Mucosa of stomach (tissue), 1 donor: ENCODE results near the gene PYCARD.

ENCODE experiments used
- H3K27me3 ChIP-seq: one replicate; pipeline ENCODE4 v1.7.0; 2013; ENCODE audit warnings: mild to moderate bottlenecking, low read length; ENCODE audit not compliant: control insufficient read depth, insufficient read depth
- H3K36me3 ChIP-seq: one replicate; pipeline ENCODE4 v1.7.0; 2013; ENCODE audit warnings: low read length; ENCODE audit not compliant: control insufficient read depth, insufficient read depth
- H3K4me1 ChIP-seq: one replicate; pipeline ENCODE4 v1.7.0; 2013; ENCODE audit warnings: mild to moderate bottlenecking, low read length; ENCODE audit not compliant: control insufficient read depth, insufficient read depth
- H3K4me3 ChIP-seq: one replicate; pipeline ENCODE4 v1.7.0; 2013; ENCODE audit warnings: low read length
- H3K9ac ChIP-seq: one replicate; pipeline ENCODE4 v1.7.0; 2013; ENCODE audit warnings: mild to moderate bottlenecking, low read length, moderate library complexity
- H3K9me3 ChIP-seq: one replicate; pipeline ENCODE4 v1.7.0; 2013; ENCODE audit warnings: mild to moderate bottlenecking, low read length, moderate library complexity; ENCODE audit not compliant: control insufficient read depth
- donor health status: Pancreatic carcinoma.

The PYCARD gene

DNA sequence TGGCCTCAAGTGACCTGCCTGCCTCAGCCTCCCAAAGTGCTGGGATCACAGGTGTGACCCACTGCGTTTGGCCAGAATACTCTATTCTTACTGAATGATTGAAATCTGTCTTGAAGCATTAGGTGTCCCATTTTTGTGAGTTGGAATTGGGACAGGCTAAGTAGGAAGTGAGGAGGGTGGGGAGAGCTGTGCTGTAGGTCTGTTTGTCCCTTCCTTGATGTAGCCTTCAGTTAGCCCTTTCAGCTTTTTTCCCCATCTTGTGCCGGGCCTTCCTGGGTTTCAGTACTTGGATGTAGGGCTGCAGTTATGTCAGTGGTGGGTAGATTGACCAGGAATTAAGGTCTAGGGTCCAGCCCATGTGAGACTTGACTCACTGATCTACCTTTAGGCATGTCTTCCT, 8.7 kb downstream of the PYCARD start:
- peaks cover 18% of the 10 kb centered on the region for H3K36me3 ChIP-seq
- H3K4me3 ChIP-seq: no peak overlapping the region
- H3K27me3 ChIP-seq: no peaks in the 10 kb centered on the region
- no peak overlapping the region for H3K9ac ChIP-seq
- H3K4me1 ChIP-seq: no peaks in the 10 kb centered on the region
- no peaks in the 10 kb centered on the region for H3K9me3 ChIP-seq

DNA sequence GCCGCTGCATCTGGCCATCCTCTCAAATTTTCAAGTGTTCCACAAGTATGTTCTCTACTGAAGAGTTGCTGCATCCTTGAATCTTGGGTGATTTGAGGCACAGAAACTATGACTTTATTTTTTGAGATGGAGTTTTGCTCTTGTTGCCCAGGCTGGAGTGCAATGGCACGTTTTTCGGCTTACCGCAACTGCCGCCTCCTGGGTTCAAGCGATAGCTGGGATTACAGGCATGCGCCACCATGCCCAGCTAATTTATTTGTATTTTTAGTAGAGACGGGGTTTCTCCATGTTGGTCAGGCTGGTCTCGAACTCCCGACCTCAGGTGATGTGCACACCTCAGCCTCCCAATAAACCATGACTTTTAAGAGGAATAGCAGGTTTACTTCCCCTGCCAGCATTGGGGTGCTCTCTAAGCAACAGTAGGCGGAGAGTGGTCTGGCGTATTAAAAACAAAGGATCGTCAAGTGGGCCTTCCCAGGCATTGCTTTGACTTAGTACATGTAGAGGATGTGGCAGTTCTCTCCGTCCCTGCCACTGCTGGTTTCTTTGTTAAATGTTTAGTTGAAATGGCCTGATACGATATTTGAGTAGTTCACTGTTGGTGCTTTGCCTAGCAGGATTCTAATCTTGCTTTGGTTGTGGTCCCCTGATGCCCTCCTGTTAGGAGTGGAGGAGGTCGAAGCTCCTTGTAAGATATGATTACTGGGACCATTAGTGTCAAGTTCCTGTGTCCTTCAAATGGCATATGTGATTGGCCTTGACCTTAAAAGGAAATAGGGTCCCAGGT, 9.5 kb downstream of the PYCARD start:
- no peak overlapping the region for H3K9ac ChIP-seq
- peaks cover 18% of the 10 kb centered on the region for H3K36me3 ChIP-seq
- H3K27me3 ChIP-seq: no peaks in the 10 kb centered on the region
- H3K4me3 ChIP-seq: no peak overlapping the region
- no peaks in the 10 kb centered on the region for H3K9me3 ChIP-seq
- no peaks in the 10 kb centered on the region for H3K4me1 ChIP-seq

DNA sequence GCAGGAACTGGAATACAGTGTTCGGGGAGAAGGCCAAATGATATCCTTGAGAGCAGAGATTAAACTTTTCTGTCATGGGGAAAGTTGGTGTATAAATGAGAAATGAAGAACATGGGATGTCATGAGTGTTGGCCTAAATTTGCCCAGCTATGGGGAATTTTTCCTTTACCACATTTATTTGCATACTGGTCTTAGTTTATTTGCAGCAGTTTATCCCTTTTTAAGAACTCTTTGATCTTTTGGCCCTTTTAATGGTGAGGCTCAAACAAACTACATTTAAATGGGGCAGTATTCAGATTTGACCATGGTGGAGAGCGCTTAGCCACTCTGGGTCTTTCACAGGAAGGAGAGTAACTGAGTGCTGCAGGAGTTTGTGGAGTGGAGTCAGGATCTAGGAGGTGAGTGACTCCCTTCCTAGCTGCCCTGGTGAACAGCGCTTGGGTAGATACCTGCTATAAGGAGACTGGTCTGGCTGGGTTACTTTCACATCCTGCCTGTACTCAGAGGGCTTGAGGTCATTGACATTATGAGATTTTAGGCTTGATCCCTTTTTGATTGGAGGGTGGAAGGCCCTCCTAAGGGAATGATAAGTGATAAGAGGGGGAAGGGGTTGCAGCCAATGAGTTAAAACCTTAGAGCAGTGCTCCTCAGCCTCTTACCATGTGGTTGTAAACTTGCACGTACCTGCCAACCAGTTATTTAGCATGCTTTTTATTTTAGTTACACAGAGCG, 10.7 kb downstream of the PYCARD start:
- H3K4me1 ChIP-seq: no peaks in the 10 kb centered on the region
- H3K4me3 ChIP-seq: no peak overlapping the region
- peaks cover 20% of the 10 kb centered on the region for H3K36me3 ChIP-seq

DNA sequence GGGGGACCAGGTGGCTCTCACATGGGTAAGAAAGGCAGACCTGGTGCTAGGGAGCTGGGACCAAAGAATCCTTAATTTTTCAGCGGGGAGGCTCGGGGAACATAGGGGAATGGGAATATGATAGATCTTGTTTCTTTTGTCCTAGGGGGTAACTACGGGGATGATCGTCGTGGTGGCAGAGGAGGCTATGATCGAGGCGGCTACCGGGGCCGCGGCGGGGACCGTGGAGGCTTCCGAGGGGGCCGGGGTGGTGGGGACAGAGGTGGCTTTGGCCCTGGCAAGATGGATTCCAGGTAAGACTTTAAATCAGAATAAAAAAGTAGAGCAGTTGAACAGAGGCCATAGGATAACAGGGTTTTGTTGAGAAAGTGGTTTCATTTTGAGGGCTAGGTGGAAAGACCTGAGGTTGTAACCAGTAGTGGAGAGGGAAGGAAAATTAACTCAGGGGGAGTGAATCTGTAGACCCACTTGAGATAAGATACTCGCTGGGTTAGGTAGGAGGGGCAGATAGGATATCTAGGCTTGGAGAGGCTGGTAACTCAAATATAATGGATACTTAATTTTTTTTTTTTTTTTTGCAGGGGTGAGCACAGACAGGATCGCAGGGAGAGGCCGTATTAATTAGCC, 11.6 kb downstream of the PYCARD start:
- Histone ChIP-seq H3K4me3 (no peak overlapping the region), H3K4me1 (no peaks in the 10 kb centered on the region), H3K27me3 (no peaks in the 10 kb centered on the region), H3K36me3 (peaks cover 23% of the 10 kb centered on the region), H3K9me3 (no peaks in the 10 kb centered on the region), H3K9ac (no peak overlapping the region)

More for the DNA sequence above, 10.7 kb downstream of the PYCARD start:
- Histone ChIP-seq H3K9me3 (no peaks in the 10 kb centered on the region), H3K9ac (no peak overlapping the region), H3K27me3 (no peaks in the 10 kb centered on the region)

DNA sequence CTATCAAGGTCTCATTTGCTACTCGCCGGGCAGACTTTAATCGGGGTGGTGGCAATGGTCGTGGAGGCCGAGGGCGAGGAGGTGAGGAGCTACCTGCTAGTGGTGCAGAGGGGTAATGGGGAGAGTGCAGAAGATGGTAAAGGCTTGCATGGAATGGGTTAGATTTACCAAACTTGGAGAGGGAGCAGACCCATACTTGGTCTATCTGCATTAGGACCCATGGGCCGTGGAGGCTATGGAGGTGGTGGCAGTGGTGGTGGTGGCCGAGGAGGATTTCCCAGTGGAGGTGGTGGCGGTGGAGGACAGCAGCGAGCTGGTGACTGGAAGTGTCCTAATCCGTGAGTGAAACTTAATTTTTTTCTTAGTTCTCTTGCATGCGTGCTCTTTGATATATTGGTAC, 12.5 kb downstream of the PYCARD start:
- H3K36me3 ChIP-seq: peaks cover 23% of the 10 kb centered on the region
- no peaks in the 10 kb centered on the region for H3K27me3 ChIP-seq

DNA sequence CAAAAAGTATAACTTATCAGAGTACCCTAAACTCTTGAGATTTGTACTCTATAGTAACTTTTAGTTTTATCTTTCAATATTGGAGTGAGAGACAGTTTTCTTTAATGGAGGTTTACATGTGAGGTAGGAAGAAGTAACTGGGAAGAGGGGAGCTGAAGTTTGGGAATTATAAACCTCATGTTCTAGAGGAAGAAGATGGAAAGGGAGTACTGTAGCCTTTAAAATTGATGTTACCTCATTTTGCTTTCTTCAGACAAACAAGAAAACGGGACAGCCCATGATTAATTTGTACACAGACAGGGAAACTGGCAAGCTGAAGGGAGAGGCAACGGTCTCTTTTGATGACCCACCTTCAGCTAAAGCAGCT, 13.2 kb downstream of the PYCARD start:
- H3K9ac ChIP-seq: no peak overlapping the region
- no peaks in the 10 kb centered on the region for H3K27me3 ChIP-seq
- no peaks in the 10 kb centered on the region for H3K9me3 ChIP-seq
- no peaks in the 10 kb centered on the region for H3K4me1 ChIP-seq
- no peak overlapping the region for H3K4me3 ChIP-seq
- H3K36me3 ChIP-seq: peaks cover 23% of the 10 kb centered on the region

More for the DNA sequence above, 12.5 kb downstream of the PYCARD start:
- no peak overlapping the region for H3K9ac ChIP-seq
- H3K9me3 ChIP-seq: no peaks in the 10 kb centered on the region
- no peak overlapping the region for H3K4me3 ChIP-seq
- H3K4me1 ChIP-seq: no peaks in the 10 kb centered on the region

DNA sequence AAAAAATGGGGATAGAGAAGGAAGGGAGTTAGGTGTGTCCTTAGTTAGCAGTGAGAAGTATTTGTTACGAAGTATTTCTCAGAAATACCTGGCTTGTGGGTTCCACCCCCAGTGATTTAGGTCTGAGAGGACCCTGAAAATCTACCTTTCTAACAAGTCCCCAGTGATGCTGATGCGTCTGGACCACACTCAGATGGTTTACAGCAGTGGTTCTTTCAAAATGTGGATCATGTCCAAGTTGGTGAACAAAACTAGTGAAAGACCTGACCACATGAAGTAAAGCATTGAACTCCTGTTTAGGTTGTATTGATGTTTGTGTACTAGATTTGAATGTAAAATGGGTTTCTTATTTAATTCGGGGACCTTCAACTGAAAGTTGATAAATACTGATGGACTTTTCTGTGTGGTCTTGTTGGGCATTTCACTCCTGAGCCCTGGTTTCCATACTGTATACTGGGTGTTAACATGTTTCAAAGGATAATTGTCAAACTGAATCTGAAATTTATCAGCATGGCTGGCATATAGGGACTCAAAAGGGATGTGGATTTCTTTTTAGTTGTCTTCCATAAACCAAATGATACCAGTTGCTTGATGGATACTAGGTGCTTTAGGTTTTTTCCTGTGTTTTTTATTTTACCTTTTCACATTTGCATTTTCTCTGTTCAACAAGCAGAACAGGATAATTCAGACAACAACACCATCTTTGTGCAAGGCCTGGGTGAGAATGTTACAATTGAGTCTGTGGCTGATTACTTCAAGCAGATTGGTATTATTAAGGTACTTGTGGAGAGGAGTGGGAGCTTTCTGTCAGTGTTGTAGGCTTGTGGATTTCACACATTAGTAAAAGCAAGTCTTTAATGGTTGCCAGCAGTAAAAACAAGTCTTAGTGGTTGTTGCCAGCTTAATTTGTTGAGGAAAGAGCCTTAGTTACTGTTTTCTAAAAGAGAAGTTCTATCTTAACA, 13.8 kb downstream of the PYCARD start:
- H3K9me3 ChIP-seq: no peaks in the 10 kb centered on the region
- no peak overlapping the region for H3K9ac ChIP-seq
- peaks cover 23% of the 10 kb centered on the region for H3K36me3 ChIP-seq
- no peak overlapping the region for H3K4me3 ChIP-seq
- H3K27me3 ChIP-seq: no peaks in the 10 kb centered on the region
- H3K4me1 ChIP-seq: no peaks in the 10 kb centered on the region

DNA sequence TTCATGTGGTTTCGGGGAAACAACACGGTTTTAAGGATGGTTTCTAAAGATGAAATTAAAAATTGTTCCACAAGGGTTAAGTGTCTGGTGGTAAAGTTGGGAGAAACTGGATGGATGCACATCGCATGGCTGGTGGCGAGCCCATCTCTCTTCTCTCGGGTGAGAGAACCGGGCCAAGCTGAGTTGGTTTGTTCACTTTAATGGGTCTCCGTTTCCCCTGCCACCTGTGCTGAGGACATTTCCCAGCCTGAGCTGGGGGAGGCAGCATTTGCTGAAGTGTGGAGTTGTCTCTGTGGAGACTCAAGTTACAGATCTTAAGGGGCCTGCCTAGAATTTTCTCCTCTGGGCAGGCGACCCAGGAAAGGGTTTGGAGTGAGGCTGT, 14.8 kb downstream of the PYCARD start:
- H3K4me1 ChIP-seq: no peaks in the 10 kb centered on the region
- H3K9me3 ChIP-seq: no peaks in the 10 kb centered on the region
- H3K27me3 ChIP-seq: no peaks in the 10 kb centered on the region
- H3K9ac ChIP-seq: no peak overlapping the region
- H3K4me3 ChIP-seq: no peak overlapping the region
- H3K36me3 ChIP-seq: peaks cover 20% of the 10 kb centered on the region

DNA sequence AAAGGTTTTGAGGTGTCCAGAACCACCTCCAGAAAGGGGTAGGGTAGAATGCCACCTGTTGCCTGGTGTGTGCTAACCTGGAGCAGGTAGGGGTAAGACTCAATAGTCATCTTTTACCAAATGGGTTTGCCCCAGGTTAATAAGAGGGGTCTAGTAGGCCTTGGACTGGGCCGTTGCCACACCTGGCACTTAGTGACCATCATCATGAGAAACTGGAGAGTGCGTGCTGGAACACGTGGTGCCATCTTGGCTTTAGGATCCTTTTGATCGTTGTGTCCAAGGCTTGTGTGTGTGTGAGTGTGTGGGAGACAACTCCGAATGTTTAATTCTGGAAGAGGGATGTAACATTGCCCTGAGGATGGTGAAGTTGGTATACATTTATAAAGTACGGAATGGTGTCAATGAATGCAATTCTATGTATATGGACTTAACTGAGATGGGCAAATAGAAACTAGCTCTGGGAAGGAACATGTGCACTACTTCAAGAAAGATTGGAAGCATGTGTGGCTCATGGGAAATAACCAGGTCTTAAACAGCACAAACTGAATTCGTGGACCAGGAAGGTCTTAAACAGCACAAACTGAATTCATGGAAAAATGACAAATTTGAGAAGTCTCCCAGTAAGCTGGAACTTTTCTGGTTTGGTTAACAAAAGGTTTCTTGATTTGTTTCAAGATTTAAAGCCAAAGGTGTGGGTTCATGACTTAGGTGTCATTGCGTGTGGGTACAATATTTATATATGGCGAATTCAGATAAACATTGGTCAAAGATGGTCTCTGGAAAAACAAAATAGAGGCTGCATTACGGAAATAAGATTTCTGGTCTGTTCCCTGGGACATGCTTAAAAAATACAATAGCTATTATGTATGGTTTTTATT, 15.4 kb downstream of the PYCARD start:
- Histone ChIP-seq H3K27me3 (no peaks in the 10 kb centered on the region), H3K4me1 (peaks cover 6% of the 10 kb centered on the region), H3K36me3 (peaks cover 17% of the 10 kb centered on the region)

DNA sequence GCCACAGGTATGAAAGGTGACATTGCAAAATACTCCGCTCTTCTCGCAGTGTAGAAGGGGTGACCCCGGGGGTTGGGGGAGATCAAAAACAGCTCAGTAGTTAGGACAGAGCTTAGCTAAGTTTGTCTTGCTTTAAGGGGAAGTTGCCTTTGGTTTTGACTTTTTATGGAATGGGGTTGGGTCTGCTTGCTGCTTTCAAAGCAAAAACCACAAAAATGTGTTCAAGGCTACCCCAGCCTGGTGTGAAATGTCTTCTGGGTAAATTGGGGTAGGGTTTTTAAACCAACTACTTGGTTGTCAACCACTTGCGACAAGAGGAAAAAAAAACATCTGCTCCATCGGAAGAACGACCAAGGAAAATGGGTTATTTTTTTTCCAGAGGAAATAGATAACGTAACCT, 16.4 kb downstream of the PYCARD start:
- no peaks in the 10 kb centered on the region for H3K27me3 ChIP-seq
- H3K4me1 ChIP-seq: peaks cover 9% of the 10 kb centered on the region
- H3K9ac ChIP-seq: no peak overlapping the region
- H3K36me3 ChIP-seq: peaks cover 17% of the 10 kb centered on the region
- H3K4me3 ChIP-seq: no peak overlapping the region
- no peaks in the 10 kb centered on the region for H3K9me3 ChIP-seq

More for the DNA sequence above, 15.4 kb downstream of the PYCARD start:
- H3K9ac ChIP-seq: no peak overlapping the region
- H3K4me3 ChIP-seq: no peak overlapping the region
- no peaks in the 10 kb centered on the region for H3K9me3 ChIP-seq

DNA sequence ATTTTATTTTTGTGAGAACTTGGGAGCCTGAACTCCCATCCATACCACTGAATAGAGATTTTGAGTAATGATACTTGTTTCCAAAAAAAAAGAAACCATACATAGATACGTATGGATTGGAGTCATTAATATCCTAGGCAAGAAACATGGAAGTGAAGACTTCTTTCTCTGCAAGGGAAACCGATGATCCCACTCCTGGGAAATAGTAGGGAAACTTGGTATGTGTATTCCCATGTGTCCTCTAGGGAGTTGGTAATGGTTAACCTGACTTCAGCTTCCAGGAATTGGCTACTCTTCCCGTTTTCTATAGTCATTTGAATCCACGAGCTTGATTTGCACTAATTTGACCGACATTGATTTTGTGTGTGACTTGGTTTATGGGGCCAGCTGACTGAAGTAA, 17.2 kb downstream of the PYCARD start:
- Histone ChIP-seq H3K4me3 (no peak overlapping the region), H3K36me3 (peaks cover 15% of the 10 kb centered on the region)

More for the DNA sequence above, 17.2 kb downstream of the PYCARD start:
- Histone ChIP-seq H3K27me3 (no peaks in the 10 kb centered on the region), H3K9me3 (no peaks in the 10 kb centered on the region), H3K4me1 (peaks cover 9% of the 10 kb centered on the region), H3K9ac (no peak overlapping the region)
